ENCODE measurements around the gene CELA2A. TPM values are rescaled to one million over a fixed set of nuclear protein-coding genes. Genes with fewer than 3 reads are reported as not detected.

Gene CELA2A
- total and polyA plus RNA-seq, 2 of the 13 experiments (the other 11 are each of a cell fraction or from before 2014, with no cell fraction given): not detected

DNA sequence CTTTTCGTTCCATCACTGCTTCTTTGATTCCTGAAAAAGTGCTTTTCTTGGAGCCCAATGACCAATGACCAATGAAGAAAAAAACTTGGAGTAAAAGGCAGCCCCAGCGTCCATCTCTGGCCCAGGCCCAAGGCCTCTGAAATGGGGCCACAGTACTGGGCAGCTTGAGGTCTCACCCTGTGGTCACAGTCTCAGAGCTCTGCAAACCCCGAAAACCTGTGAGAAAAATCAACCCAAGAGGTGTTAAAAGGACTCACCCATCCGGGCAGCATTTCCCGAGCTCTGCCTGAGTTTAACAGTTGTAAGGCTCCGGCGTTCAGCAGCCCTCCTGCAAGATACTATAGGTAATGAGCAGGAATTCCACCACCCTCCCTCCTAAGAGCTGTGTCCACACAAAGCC, 49.0 kb upstream of the CELA2A start:
- ChIA-PET POLR2A (no interaction called here), CTCF (ENCODE audit: low intra/inter-chr PET ratio, low total read pairs) (no interaction called here)
- H3K27me3 ChIP-seq (ENCODE audit: control insufficient read depth in 1 of 2, insufficient read depth in 2 of 2, low read length in 2 of 2): peaks cover 3 to 38% of the 10 kb centered on the region in 2 experiments; a peak in 3 of 5 replicates
- H2AFZ ChIP-seq (ENCODE audit: low read length): no peak overlapping the region
- no peaks in the 10 kb centered on the region for H3K79me2 ChIP-seq (ENCODE audit: insufficient read depth, low read length)
- no peak overlapping the region for H3K4me2 ChIP-seq (ENCODE audit: low read depth, low read length)
- in situ Hi-C loops (cut with HindIII; ENCODE audit: extremely low pct_ligation_motif_present, low pct_unique_long_range_greater_than_20kb) (no loop called here), intact Hi-C loops (cut with micrococcal nuclease; ENCODE audit: unreplicated experiment) (loop anchor here (5.0 kb wide), 1 partner anchor 35 kb away; no protein-coding TSS in a partner anchor)
- no peaks in the 10 kb centered on the region for H3K36me3 ChIP-seq (replicated peaks in 1 of 2; ENCODE audit: control insufficient read depth in 1 of 2, insufficient read depth in 2 of 2, low read length in 2 of 2)
- WGBS (ENCODE audit: low lambda C conversion rate): 12% methylated on average over 6 of the region's 7 CpGs
- H3K4me3 ChIP-seq (replicated peaks in 1 of 3; ENCODE audit: insufficient read depth in 1 of 3, low read depth in 2 of 3, low read length in 3 of 3): no peak overlapping the region
- TF ChIP-seq MIER2 (CRISPR knock-in tag; IDR thresholded peaks at IDR 0.05) (no peak), MIXL1 (CRISPR knock-in tag; IDR thresholded peaks at IDR 0.05) (no peak), CENPX (CRISPR knock-in tag; IDR thresholded peaks at IDR 0.05) (no peak)
- ATAC-seq (no peak), DNase-seq (ENCODE audit: low spot score) (no peak), FAIRE-seq (no peak)
- H3K27ac ChIP-seq (ENCODE audit: extremely low read length, insufficient read depth, low read length): no peak overlapping the region
- no peaks in the 10 kb centered on the region for H4K20me1 ChIP-seq (ENCODE audit: insufficient read depth, low read length)
- no peaks in the 10 kb centered on the region for H3K9me3 ChIP-seq (ENCODE audit: low read length)
- peaks cover 44% of the 10 kb centered on the region for H3K4me1 ChIP-seq (ENCODE audit: insufficient read depth, low read length)
- H3K9ac ChIP-seq (ENCODE audit: insufficient read depth, low read depth, low read length): no peak overlapping the region
- BruUV-seq (replicated peaks): no TSS peak

- H2AFZ ChIP-seq (ENCODE audit: low read length): no peak overlapping the region
- DNase-seq (ENCODE audit: low spot score): no peak
- peak overlapping the region; percentile 91 for H3K4me2 ChIP-seq (ENCODE audit: low read depth, low read length)
- CTCF ChIA-PET (ENCODE audit: low intra/inter-chr PET ratio, low total read pairs): interaction anchor here (1.5 kb wide), 1 partner anchor 85 kb away, joined by 3 read pairs; no protein-coding TSS in a partner anchor
- intact Hi-C loops (cut with micrococcal nuclease; ENCODE audit: unreplicated experiment): loop anchor here (5.0 kb wide), 1 partner anchor 37 kb away; no protein-coding TSS in a partner anchor
- peak overlapping the region; percentile 70 for H3K9ac ChIP-seq (ENCODE audit: insufficient read depth, low read depth, low read length)
- H3K79me2 ChIP-seq (ENCODE audit: insufficient read depth, low read length): no peaks in the 10 kb centered on the region
- TF ChIP-seq SP140L (CRISPR knock-in tag; IDR thresholded peaks at IDR 0.05; ENCODE audit: borderline replicate concordance): no peak
- TF ChIP-seq ZNF501 (CRISPR knock-in tag; IDR thresholded peaks at IDR 0.05): peak; percentile 36
- no peak for TF ChIP-seq ZNF691 (CRISPR knock-in tag; IDR thresholded peaks at IDR 0.05; ENCODE audit: borderline replicate concordance, low read depth)
- TF ChIP-seq, protein P1, sequence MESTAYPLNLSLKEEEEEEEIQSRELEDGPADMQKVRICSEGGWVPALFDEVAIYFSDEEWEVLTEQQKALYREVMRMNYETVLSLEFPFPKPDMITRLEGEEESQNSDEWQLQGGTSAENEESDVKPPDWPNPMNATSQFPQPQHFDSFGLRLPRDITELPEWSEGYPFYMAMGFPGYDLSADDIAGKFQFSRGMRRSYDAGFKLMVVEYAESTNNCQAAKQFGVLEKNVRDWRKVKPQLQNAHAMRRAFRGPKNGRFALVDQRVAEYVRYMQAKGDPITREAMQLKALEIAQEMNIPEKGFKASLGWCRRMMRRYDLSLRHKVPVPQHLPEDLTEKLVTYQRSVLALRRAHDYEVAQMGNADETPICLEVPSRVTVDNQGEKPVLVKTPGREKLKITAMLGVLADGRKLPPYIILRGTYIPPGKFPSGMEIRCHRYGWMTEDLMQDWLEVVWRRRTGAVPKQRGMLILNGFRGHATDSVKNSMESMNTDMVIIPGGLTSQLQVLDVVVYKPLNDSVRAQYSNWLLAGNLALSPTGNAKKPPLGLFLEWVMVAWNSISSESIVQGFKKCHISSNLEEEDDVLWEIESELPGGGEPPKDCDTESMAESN (CRISPR knock-in tag; conservative IDR thresholded peaks at IDR 0.05): 0 out of 2 replicates have a peak, but pooled peaks have one; percentile 19
- no peak for TF ChIP-seq HNF4A (CRISPR knock-in tag; IDR thresholded peaks at IDR 0.05)
- 0 out of 2 replicates have a peak, but pooled peaks have one; percentile 1 for TF ChIP-seq KAT8 (CRISPR knock-in tag; IDR thresholded peaks at IDR 0.05)
- no peak for TF ChIP-seq HIVEP1 (CRISPR knock-in tag; IDR thresholded peaks at IDR 0.05)
- TF ChIP-seq SAP130 (CRISPR knock-in tag; IDR thresholded peaks at IDR 0.05; ENCODE audit: low read depth): peak; percentile 21; the same call in 1 of the 2 replicates
- TF ChIP-seq HOXA3 (CRISPR knock-in tag; IDR thresholded peaks at IDR 0.05): 0 out of 2 replicates have a peak, but pooled peaks have one; percentile 6
- TF ChIP-seq TBP (CRISPR knock-in tag; IDR thresholded peaks at IDR 0.05): no peak
- H3K9me3 ChIP-seq (ENCODE audit: low read length): no peaks in the 10 kb centered on the region
- peak; percentile 9; the same call in 1 of the 3 replicates for ATAC-seq
- H3K27me3 ChIP-seq (ENCODE audit: control insufficient read depth in 1 of 2, insufficient read depth in 2 of 2, low read length in 2 of 2): peaks cover 3 to 38% of the 10 kb centered on the region in 2 experiments; a peak in 3 of 5 replicates
- H4K20me1 ChIP-seq (ENCODE audit: insufficient read depth, low read length): no peaks in the 10 kb centered on the region
- no TSS peak for BruUV-seq (replicated peaks)
- no peak overlapping the region for H3K27ac ChIP-seq (ENCODE audit: extremely low read length, insufficient read depth, low read length)
- in situ Hi-C loops (cut with HindIII; ENCODE audit: extremely low pct_ligation_motif_present, low pct_unique_long_range_greater_than_20kb): no loop called here
- 0% methylated on average over 7 of the region's 14 CpGs for WGBS (ENCODE audit: low lambda C conversion rate)
- no peaks in the 10 kb centered on the region; a peak in 2 of 5 replicates for H3K36me3 ChIP-seq (replicated peaks in 1 of 2; ENCODE audit: control insufficient read depth in 1 of 2, insufficient read depth in 2 of 2, low read length in 2 of 2)
- H3K4me1 ChIP-seq (ENCODE audit: insufficient read depth, low read length): peaks cover 38% of the 10 kb centered on the region
- POLR2A ChIA-PET: no interaction called here
- peak overlapping the region; percentile 77 to 83 (median 78); a peak in 5 of 6 replicates for H3K4me3 ChIP-seq (replicated peaks in 1 of 3; ENCODE audit: insufficient read depth in 1 of 3, low read depth in 2 of 3, low read length in 3 of 3)
- FAIRE-seq: no peak
These were observed 47.6 kb upstream of the CELA2A start for GRCh38 chr1:15408890-15409387.

Data from HepG2 (cell line).